Stimulated activated CD8-positive, alpha-beta memory T cell treated with anti-CD3 and anti-CD28 coated beads, Interleukin-7, amount 100 ng/mL, for 24 hours (primary cell): ENCODE measurements around the gene DNAH11.
"Not testable (repeated sequence)": the region's sequence is repeated elsewhere in the genome, so short reads cannot be mapped to it uniquely, and the experiment has no call there.

Experiments
- DNase-seq: peaks from one replicate; pipeline ENCODE4 v3.0.0-alpha.2; 2020; ENCODE audit warnings: low read depth

The DNAH11 gene

GRCh38 chr7:21719846-21720245 lies 177.0 kb downstream of the DNAH11 start:
- DNase-seq, result no peak

- no peak for DNase-seq
These were observed 179.5 kb downstream of the DNAH11 start for GRCh38 chr7:21722371-21722770.

GRCh38 chr7:21724562-21724961 lies 181.7 kb downstream of the DNAH11 start:
- DNase-seq, result no peak

GRCh38 chr7:21730399-21730798 lies 187.6 kb downstream of the DNAH11 start:
- no peak for DNase-seq

GRCh38 chr7:21731977-21732376 lies 189.1 kb downstream of the DNAH11 start:
- no peak for DNase-seq

DNA sequence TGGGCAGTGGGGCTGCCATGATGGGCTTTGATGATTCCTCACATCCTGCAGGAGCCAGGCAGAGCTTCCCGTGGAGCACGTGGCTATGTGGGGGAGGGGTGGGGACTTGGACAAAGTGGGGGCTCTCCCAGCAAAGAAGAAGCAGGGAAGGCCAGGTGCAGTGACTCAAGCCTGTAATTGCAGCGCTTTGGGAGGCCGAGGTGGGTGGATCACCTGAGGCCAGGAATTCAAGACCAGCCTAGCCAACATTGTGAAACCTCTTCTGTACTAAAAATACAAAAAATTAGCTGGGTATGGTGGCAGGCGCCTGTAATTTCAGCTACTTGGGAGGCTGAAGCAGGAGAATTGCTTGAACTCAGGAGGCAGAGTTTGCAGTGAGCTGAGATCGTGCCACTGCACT lies 190.1 kb downstream of the DNAH11 start:
- DNase-seq, result not testable (repeated sequence)

- DNase-seq, result no peak
These were observed 191.0 kb downstream of the DNAH11 start for GRCh38 chr7:21733837-21734236.

GRCh38 chr7:21743493-21743892 lies 200.7 kb downstream of the DNAH11 start:
- DNase-seq, result no peak

GRCh38 chr7:21746949-21747348 lies 204.1 kb downstream of the DNAH11 start:
- no peak for DNase-seq

DNA sequence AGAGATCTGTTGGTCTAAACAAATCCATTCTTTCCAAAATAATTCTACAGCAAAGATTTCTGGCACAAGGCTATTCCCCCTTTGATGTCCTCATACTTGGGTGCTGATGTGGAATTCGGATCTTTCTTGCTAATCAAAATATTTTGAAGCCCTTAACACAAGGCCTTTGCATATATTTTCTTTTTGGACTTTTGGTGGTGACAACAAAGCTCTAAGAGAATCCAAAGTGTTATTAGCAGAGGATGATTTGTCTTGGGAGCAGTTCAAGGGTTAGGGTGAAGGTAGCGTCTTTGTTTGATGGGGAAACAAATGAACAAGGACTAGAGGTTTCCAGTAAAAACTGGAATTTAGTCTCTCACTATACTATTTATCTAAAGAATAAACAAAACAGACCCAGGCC lies 205.0 kb downstream of the DNAH11 start:
- DNase-seq, result no peak

GRCh38 chr7:21749378-21749777 lies 206.5 kb downstream of the DNAH11 start:
- no peak for DNase-seq

DNA sequence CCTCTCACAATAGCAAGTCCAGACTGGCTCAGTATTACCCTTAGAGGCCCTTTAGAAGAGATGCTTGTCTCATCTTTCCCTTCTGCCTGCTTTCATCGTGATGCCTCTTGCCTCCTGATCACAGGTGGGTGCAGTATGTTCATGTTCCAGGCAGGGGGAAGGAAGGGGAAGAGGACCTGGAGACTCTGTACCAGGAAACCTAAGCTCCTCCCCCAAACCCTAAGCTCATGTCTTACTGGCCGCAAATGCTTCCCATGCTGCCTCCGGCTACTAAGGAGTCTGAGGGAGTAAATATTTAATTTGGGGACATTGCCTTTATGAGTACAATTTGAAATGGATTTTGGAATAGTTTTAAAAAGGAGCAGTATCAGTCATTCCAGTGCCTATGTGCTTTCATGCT lies 210.2 kb downstream of the DNAH11 start:
- no peak for DNase-seq

DNA sequence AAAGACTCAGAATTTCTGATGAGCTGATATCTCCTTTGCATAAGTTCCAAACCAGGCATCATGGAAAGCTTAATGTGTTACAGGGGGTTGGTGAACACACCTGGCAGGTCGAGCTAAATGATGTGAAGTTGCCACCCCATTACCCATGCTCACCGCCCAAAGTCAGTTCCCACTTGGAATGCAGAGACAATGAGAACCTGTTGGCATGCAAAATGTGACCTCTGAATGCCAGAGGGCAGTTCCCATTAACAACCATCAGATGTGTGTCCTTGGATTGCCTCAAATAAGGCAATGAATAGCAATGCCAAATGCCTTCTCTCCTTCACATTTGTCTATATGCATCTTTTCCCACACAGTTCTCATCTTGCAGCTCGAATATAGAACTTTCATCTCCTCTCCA lies 212.1 kb downstream of the DNAH11 start:
- no peak for DNase-seq

DNA sequence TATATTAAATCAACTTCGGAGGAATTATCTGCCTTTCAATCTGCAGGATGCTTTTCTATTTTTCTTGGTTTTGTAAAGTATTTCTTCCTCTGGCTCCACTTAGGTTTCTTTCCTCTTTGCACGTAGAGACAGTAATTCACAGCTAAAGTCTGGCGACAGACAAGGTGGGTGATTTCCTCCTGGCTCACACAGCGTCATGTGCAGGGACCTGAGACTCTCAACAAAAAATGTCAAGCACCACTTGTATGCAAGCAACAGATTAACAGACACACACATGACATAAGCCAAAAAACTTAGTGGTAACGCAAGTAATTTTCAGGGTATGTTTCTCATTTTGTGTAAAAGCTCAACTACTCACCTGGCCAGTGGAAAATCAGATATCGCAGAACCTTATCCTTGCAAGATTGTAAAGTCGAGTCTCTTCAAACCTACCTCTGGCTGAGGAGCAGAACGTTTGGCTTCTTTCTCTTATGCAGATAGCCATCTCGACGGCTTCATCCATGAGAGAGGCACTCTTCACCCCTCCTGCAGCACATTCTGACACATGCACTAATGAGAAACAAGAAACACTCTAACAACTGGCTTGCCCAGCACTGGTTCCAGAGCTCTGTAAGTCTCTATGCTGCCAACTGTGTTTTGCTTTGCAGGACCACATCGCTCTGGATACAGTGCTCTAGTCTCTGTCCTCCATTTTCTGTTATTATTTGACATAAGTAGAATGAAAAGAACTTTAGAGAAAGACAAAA lies 214.9 kb downstream of the DNAH11 start:
- DNase-seq, result no peak

DNA sequence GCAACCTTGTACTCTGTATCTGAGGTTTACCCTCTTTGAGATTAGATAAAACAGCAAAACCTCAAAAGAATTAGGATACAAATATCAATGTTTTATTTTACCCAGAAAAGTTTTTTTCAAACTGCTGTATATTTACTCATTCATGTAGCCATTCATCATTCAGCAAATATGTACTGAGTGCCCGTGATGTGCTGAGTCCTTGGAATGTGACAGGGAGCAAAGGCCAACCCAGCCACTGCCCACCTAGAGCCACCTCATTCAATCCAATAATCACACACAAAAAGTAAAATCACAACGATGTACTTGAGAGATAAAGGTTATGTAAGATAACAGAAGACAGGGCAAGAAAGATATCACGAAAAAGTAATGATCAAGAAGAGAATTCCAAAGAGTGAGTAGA lies 215.4 kb downstream of the DNAH11 start:
- DNase-seq, result no peak

GRCh38 chr7:21762469-21762868 lies 219.6 kb downstream of the DNAH11 start:
- no peak for DNase-seq

DNA sequence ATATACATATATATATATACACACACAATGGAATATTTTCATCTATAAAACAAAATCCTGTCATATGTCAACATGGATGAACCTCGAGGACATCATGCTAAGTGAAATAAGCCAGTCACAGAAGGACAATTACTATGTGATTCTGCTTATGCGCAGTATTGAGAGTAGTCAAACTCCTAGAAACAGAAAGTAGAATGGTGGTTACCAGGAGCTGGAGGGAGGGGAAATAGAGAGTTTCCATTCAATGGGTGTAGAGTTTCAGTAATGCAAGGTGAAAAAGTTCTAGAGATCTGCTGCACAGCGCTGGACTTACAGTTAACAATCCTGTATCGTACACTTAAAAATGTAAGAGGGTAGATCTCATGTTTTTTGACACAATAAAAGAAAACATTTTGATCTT lies 221.0 kb downstream of the DNAH11 start:
- no peak for DNase-seq

GRCh38 chr7:21766218-21766617 lies 223.4 kb downstream of the DNAH11 start:
- DNase-seq, result no peak

GRCh38 chr7:21767300-21767900 lies 224.6 kb downstream of the DNAH11 start:
- DNase-seq, result no peak

GRCh38 chr7:21768279-21768678 lies 225.4 kb downstream of the DNAH11 start:
- DNase-seq, result no peak

DNA sequence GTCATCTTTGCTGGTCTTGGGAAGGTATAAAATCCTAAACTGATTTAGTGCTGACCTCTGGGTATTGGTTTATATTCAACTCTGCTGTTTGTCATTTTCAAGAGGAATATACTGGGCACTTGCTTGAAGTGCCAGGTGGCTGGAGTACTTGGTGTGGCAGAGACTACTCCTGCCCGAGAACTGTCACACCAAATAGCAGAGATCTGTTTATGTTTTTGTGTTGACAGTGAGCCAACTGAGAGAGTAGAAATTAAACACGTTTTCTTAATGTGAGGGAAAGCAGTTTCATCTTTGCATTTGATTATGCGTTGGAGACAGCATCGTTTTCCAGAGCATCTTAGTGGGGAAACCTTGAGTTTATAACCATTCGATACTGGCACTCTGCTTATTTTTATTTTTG lies 228.4 kb downstream of the DNAH11 start:
- no peak for DNase-seq

GRCh38 chr7:21771906-21772610 lies 229.2 kb downstream of the DNAH11 start:
- no peak for DNase-seq

DNA sequence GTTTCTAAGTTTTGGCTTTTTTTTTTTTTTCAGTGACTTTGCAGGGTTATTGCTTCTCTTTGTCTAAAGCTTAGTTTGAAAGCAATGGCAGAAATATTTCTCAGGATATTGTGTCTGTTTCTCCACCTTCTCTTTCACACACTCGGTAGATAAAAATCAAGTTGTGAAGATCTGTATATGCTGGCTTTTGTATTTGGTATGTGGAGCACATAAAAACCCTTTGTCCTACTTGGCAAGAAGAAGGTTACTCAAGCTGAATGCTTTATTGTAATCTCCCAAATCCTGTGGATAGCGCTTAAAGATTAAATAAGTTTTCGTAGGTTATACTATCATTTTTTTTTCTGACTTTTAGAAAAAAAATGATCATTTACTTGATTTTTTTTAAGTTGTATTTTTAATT lies 230.5 kb downstream of the DNAH11 start:
- DNase-seq, result no peak
